NCI-H1048 (cell line): ENCODE measurements around the gene SYDE1.
"Not testable (repeated sequence)": the region's sequence is repeated elsewhere in the genome, so short reads cannot be mapped to it uniquely, and the experiment has no call there.

Experiments used
- DNase-seq: peaks from one replicate; lab custom pipeline; 2025; lab: John Stamatoyannopoulos, UW

Gene SYDE1

GRCh38 chr19:15107061-15108010 lies at the start of gene SYDE1:
Gene SYDE1, plus strand, starts transcription at chr19:15107401. Its CDS starts 33 bp downstream, at chr19:15107434.
- DNase-seq, result no peak

DNA sequence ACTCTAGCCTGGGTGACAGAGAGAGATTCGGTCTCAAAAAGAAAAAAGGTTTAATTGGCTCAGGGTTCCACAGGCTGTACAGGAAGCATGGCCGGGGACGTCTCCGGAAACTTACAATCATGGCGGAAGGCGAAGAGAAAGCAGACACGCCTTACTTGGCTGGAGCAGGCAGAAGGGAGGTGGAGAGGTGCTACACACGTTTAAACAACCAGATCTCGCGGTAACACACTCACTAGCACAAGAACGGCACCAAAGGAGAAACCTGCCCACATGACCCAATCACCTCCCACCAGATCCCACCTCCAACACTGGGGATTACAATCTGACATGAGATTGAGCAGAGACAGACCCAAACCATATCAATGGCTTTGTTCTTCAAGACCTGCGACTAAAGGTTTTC lies 45.2 kb upstream of the SYDE1 start:
- DNase-seq, result no peak

GRCh38 chr19:15070386-15070785 lies 36.8 kb upstream of the SYDE1 start:
- not testable (repeated sequence) for DNase-seq

DNA sequence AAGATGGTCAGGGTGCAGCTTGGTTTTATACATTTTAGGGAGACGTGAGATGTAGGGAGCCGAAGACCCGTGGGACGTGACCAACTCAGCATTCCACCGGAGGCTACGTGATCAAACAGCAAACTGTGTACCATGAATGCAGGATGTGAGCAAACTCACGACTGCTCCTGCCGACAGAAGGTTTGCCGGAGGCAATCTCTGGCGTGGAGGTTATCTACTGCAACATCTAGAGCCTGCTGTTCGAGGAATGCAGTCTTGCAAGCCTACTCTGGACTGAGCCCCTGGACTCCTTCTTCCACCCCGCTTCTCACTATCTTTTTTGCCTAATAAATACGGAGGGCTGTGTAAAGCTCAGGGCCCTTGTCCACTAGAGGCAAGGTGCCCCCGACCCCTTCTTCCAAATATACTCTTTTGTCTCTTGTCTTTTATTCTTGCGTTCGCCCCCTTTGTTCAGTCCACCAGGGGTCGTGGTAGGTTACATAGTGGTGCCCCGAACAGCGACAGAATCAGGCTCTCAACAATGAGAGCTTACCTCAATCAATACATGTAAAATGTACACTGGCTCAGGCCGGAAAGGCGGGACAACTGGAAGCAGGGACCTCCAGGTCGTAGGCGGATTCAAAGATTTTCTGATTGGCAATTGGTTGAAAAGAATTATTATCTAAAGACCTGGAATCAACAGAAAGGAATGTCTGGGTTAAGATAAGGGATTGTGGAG lies 34.1 kb upstream of the SYDE1 start:
- no peak for DNase-seq

DNA sequence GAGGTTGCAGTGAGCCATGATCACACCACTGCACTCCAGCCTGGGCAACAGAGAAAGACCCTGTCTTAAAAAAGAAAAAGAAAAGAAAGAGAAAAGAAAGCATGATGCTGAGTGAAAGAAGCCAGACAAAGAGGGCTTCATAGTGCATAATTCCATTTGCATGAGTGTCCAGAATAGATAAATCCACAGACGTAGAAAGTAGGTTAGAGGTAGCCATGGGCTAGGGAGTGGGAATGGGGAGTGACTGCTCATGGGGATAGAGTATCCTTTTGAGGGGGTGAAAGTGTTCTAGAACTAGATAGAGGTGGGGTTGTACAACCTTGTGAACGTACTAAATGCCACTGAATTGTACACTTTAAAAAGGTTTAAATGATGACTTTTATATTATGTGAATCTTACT lies 32.8 kb upstream of the SYDE1 start:
- no peak for DNase-seq

DNA sequence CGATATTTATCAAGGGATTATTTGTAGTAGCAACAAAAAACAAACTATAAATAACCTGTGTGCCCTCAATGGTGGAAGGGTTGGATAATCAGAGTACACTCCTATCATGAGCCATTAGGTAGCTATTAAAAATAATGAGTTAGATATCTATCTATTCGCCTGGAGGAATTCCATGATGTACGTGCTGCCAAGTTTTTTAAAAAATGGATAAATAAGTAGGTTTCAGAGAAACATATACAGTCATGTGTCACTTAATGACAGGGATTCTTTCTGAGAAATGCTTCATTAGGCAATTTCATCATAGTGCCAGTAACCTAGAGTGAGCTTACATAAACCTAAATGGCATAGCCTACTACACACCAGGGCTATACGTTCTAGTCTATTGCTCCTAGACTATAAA lies 31.4 kb upstream of the SYDE1 start:
- DNase-seq, result no peak

- not testable (repeated sequence) for DNase-seq
Observed at GRCh38 chr19:15080002-15080401, 27.2 kb upstream of the SYDE1 start.

- no peak for DNase-seq
Observed at GRCh38 chr19:15081911-15082310, 25.3 kb upstream of the SYDE1 start, which contains the start of gene OR1I1. Gene OR1I1, plus strand, starts transcription at chr19:15082211. Its CDS starts 4,855 bp downstream, at chr19:15087066.

DNA sequence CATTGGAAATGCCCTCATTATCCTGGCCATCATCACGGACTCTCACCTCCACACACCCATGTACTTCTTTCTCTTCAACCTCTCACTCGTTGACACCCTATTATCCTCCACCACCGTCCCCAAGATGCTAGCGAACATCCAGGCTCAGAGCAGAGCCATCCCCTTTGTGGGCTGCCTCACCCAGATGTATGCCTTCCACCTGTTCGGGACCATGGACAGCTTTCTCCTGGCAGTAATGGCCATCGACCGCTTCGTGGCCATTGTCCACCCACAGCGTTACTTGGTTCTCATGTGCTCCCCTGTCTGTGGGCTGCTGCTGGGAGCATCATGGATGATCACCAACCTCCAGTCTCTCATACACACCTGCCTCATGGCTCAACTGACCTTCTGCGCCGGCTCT lies 20.0 kb upstream of the SYDE1 start:
- DNase-seq, result no peak

GRCh38 chr19:15091918-15092753 lies 15.1 kb upstream of the SYDE1 start:
- DNase-seq, result peak; percentile 32

- DNase-seq, result no peak
Observed at GRCh38 chr19:15093001-15093400, 14.2 kb upstream of the SYDE1 start.

- DNase-seq, result no peak
Observed at GRCh38 chr19:15096223-15096622, 11.0 kb upstream of the SYDE1 start.

DNA sequence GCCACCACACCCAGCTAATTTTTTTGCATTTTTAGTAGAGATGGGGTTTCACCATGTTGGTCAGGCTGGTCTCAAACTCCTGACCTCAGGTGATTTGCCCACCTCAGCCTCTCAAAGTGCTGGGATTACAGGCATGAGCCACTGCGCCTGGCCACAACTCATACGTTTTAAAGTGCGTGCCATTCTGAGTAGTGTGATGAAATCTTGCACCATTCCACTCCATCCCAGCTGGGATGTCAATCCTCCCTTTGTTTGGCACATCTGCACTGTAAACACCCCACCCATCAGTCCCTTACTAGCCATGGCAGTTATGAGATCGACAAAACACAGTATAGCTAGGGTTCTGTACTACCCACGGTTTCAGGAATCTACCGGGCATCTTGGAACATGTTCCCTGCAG lies 9.2 kb upstream of the SYDE1 start:
- not testable (repeated sequence) for DNase-seq

DNA sequence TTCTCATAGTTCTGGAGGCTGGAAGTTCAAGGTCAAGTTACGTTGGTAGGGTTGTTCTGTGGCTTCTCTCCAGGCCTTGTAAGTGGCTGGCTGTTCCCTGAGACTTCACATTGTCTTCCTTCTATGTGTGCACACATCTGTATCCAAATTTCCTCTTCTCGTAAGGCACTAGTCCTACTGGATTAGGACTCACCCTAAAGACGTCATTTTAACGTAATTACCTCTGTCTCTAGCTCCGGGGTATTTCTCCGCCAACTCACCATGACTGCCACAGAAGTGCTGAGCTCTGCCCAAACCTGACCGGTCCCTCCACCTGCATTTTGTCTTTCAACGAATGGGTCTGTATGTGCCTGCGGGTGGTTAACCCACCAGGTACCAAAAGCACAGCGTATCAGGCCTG lies 8.7 kb upstream of the SYDE1 start:
- DNase-seq, result no peak

GRCh38 chr19:15099017-15099582 lies 8.1 kb upstream of the SYDE1 start:
- no peak for DNase-seq

- no peak for DNase-seq
Observed at GRCh38 chr19:15101479-15102082, 5.6 kb upstream of the SYDE1 start.

DNA sequence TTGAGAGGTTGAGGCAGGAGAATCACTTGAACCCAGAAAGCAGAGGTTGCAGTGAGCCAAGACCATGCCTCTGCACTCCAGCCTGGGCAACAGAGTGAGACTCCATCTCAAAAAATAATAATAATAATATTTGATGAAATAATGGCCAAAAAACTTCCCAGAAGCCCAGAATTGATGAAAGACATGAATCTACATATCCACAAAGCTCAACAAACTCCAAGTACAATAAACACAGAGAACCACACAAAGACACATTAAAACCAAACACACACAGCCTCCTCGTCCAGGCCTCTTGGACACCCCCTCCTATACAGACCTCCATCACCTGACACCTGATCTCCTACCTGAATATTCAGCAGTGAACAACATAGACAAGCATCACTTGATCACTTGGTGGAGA lies 3.2 kb upstream of the SYDE1 start:
- DNase-seq, result no peak

DNA sequence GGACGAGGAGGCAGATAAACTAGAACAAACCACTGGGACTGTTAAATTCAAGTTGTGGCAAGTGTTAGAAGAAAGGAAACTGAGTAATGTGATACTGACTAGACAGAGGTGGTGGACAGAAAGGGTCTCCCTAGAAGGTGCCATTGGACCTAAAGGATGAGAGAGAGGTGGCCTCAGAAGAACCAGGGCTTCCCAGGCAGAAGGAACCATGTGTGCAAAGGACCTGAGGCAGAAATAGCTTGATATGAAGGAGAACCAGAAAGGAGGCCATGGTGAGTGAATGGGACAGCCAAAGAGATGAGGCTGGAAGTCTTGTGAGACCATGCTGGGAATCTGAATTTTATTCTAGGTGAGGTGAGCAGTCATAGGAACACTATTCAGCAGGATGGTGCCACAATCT lies 2.8 kb upstream of the SYDE1 start:
- DNase-seq, result no peak

GRCh38 chr19:15105044-15105443 lies 2.2 kb upstream of the SYDE1 start:
- DNase-seq, result no peak

DNA sequence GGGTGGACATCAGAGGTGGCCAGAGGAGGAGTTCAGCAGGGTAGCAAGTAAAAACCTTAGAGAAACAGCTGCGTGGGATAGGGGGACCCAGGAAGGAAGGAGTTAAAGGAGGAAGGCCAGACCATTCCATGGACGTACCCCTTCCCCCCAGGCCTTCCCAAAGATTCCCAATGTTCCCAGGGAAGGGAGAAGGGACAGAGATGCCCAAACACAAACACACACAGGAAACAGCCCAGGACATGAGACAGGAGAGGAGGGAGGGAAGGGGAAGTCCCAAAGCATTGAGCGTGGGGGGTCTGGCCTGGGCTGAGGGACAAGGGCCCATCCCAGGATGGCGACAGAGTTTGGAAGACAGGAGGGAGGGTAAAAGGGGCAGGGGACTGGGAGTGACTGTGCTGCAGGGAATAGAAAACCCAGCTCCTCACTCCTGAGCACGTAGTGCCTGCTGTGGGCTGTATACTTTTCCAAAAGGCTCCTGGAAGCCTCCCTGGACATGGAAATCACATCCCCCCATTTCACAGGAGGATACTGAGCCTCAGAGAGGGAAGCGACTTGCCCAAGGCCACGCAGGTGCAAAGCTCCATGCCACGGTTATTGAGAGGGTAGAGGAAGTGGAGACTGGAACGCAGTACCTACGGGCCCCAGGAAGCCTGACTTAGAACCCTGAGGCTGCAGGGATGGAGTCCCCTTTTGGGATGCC lies 1.1 kb downstream of the SYDE1 start:
- no peak for DNase-seq
